Measurements from ENCODE around the gene C1GALT1. TPM values are rescaled to one million over a fixed set of nuclear protein-coding genes. Genes with fewer than 3 reads are reported as not detected.

C1GALT1 gene
- total and polyA plus RNA-seq, 2 donors (not counting 1 experiment from before 2014, with no cell fraction given): 12.4 to 66.8 TPM

- Mint-ChIP-seq H3K27me3 (no peaks in the 10 kb centered on the region), H3K4me3 (no peak overlapping the region), H3K27ac (no peak overlapping the region), H3K9me3 (ENCODE audit: insufficient read depth) (no peaks in the 10 kb centered on the region), H3K4me1 (no peaks in the 10 kb centered on the region)
- CTCF ChIA-PET: no interaction called here
- WGBS (ENCODE audit: insufficient coverage): 100% methylated on average over 4 of the region's 5 CpGs
- no peak overlapping the region for H3K4me2 ChIP-seq (replicated peaks; ENCODE audit: low read depth, low read length, poor library complexity, severe bottlenecking)
- ATAC-seq (ENCODE audit: low read depth) (no peak), DNase-seq (no peak)
- intact Hi-C loops (cut with micrococcal nuclease): no loop called here
- H4K20me1 ChIP-seq (ENCODE audit: control insufficient read depth, insufficient read depth, low read length, poor library complexity, severe bottlenecking): no peaks in the 10 kb centered on the region
- POLR2A ChIA-PET: no interaction called here
- H3K27me3 ChIP-seq (replicated peaks in 1 of 4; ENCODE audit: control extremely low read depth in 1 of 4, control insufficient read depth in 3 of 4, insufficient read depth in 4 of 4, low read length in 3 of 4): no peaks in the 10 kb centered on the region
- no peaks in the 10 kb centered on the region for H3K79me2 ChIP-seq (ENCODE audit: control insufficient read depth, insufficient read depth, low read length)
- H3K27ac ChIP-seq (ENCODE audit: low read length in 2 of 2): no peak overlapping the region
- no peaks in the 10 kb centered on the region for H3K36me3 ChIP-seq (replicated peaks in 1 of 2; ENCODE audit: control extremely low read depth in 1 of 2, control insufficient read depth in 1 of 2, extremely low read depth in 1 of 2, insufficient read depth in 2 of 2, low read length in 1 of 2)
- H3K9me3 ChIP-seq (ENCODE audit: control extremely low read depth in 1 of 3, control insufficient read depth in 2 of 3, insufficient read depth in 1 of 3, low read length in 2 of 3): no peaks in the 10 kb centered on the region
- H3K4me3 ChIP-seq (ENCODE audit: control extremely low read depth in 1 of 5, extremely low read depth in 1 of 5, insufficient read depth in 1 of 5, low read depth in 2 of 5, low read length in 4 of 5): no peak overlapping the region
- H3K4me1 ChIP-seq (ENCODE audit: control insufficient read depth in 2 of 2, insufficient read depth in 2 of 2, low read length in 2 of 2): no peaks in the 10 kb centered on the region
- no peak overlapping the region for H3K9ac ChIP-seq (ENCODE audit: low read length)
- TF ChIP-seq EZH2 (IDR thresholded peaks at IDR 0.05; ENCODE audit: borderline replicate concordance, insufficient read depth, low read depth, low read length, poor library complexity, severe bottlenecking) (no peak), CTCF (IDR thresholded peaks at IDR 0.05) (no peak)
- H2AFZ ChIP-seq (ENCODE audit: insufficient read depth, low read depth, low read length, poor library complexity, severe bottlenecking): no peak overlapping the region
These were observed 110.3 kb downstream of the C1GALT1 start for GRCh38 chr7:7292608-7293007.

GRCh38 chr7:7293092-7293491 lies 110.7 kb downstream of the C1GALT1 start:
- Histone ChIP-seq H3K4me3 (ENCODE audit: control extremely low read depth in 1 of 5, extremely low read depth in 1 of 5, insufficient read depth in 1 of 5, low read depth in 2 of 5, low read length in 4 of 5) (no peak overlapping the region), H3K9ac (ENCODE audit: low read length) (no peak overlapping the region), H3K27ac (ENCODE audit: low read length in 2 of 2) (no peak overlapping the region), H2AFZ (ENCODE audit: insufficient read depth, low read depth, low read length, poor library complexity, severe bottlenecking) (no peak overlapping the region), H3K4me1 (ENCODE audit: control insufficient read depth in 2 of 2, insufficient read depth in 2 of 2, low read length in 2 of 2) (no peaks in the 10 kb centered on the region), H4K20me1 (ENCODE audit: control insufficient read depth, insufficient read depth, low read length, poor library complexity, severe bottlenecking) (no peaks in the 10 kb centered on the region), H3K27me3 (replicated peaks in 1 of 4; ENCODE audit: control extremely low read depth in 1 of 4, control insufficient read depth in 3 of 4, insufficient read depth in 4 of 4, low read length in 3 of 4) (no peaks in the 10 kb centered on the region), H3K79me2 (ENCODE audit: control insufficient read depth, insufficient read depth, low read length) (no peaks in the 10 kb centered on the region), H3K4me2 (replicated peaks; ENCODE audit: low read depth, low read length, poor library complexity, severe bottlenecking) (no peak overlapping the region), H3K36me3 (replicated peaks in 1 of 2; ENCODE audit: control extremely low read depth in 1 of 2, control insufficient read depth in 1 of 2, extremely low read depth in 1 of 2, insufficient read depth in 2 of 2, low read length in 1 of 2) (no peaks in the 10 kb centered on the region), H3K9me3 (ENCODE audit: control extremely low read depth in 1 of 3, control insufficient read depth in 2 of 3, insufficient read depth in 1 of 3, low read length in 2 of 3) (no peaks in the 10 kb centered on the region)
- H3K4me3 Mint-ChIP-seq: no peak overlapping the region
- POLR2A ChIA-PET: no interaction called here
- intact Hi-C loops (cut with micrococcal nuclease): no loop called here
- no peak for TF ChIP-seq CTCF (IDR thresholded peaks at IDR 0.05)
- no peak for TF ChIP-seq EZH2 (IDR thresholded peaks at IDR 0.05; ENCODE audit: borderline replicate concordance, insufficient read depth, low read depth, low read length, poor library complexity, severe bottlenecking)
- no peak overlapping the region for H3K27ac Mint-ChIP-seq
- H3K9me3 Mint-ChIP-seq (ENCODE audit: insufficient read depth): no peaks in the 10 kb centered on the region
- CTCF ChIA-PET: no interaction called here
- H3K27me3 Mint-ChIP-seq: no peaks in the 10 kb centered on the region
- ATAC-seq (ENCODE audit: low read depth) (no peak), DNase-seq (no peak)
- no CpG with 5 or more reads among the region's 2 CpGs for WGBS (ENCODE audit: insufficient coverage)
- no peaks in the 10 kb centered on the region for H3K4me1 Mint-ChIP-seq
